HEK293 (cell line): Measurements from ENCODE around the gene UPB1.

Experiments used
- CTCF ChIA-PET: fragments of 350-600 bp; formaldehyde crosslinking; extraction: SDS; loops from one replicate; lab custom pipeline; 2021; ENCODE audit warnings: antibody characterized with exemption; lab: Yijun Ruan, JAX
- POLR2A ChIA-PET: fragments of 300-600 bp; formaldehyde crosslinking; extraction: SDS; loops from one replicate; lab custom pipeline; 2020; ENCODE audit warnings: antibody characterized with exemption, inconsistent platforms; lab: Yijun Ruan, JAX
- H3K27ac ChIP-seq: fragments of 200-500 bp; sonication (Bioruptor generic); 2 replicates; pipeline ENCODE4 v1.5.1; 2014; ENCODE audit warnings: low read depth, low read length, control low read depth, inconsistent platforms; ENCODE audit errors: extremely low read depth
- H3K36me3 ChIP-seq, 2 experiments: fragments of 200-500 bp in 1 of 2; sonication (Bioruptor generic) in 1 of 2; 1 replicate in 1 of 2; 2 replicates in 1 of 2; pipeline ENCODE4 v1.5.1; 2014 to 2017; ENCODE audit warnings: inconsistent platforms in 2 of 2, low read length in 2 of 2; ENCODE audit not compliant: control insufficient read depth in 2 of 2, insufficient read depth in 1 of 2
- H3K4me1 ChIP-seq: fragments of 200-500 bp; sonication (Bioruptor generic); 2 replicates; pipeline ENCODE4 v1.5.1; 2014; ENCODE audit warnings: mild to moderate bottlenecking, low read length, inconsistent platforms; ENCODE audit not compliant: control insufficient read depth, insufficient read depth
- H3K4me3 ChIP-seq: 2 replicates; pipeline ENCODE4 v1.5.1; 2011; ENCODE audit warnings: low read depth, mild to moderate bottlenecking, control low read depth, low read length, moderate library complexity
- H3K9me3 ChIP-seq: fragments of 200-500 bp; sonication (Bioruptor generic); 2 replicates; pipeline ENCODE4 v1.5.1; 2014; ENCODE audit warnings: low read depth, low read length, inconsistent platforms; ENCODE audit not compliant: control insufficient read depth, insufficient read depth
- EGR2 ChIP-seq: fragments of 450-650 bp; formaldehyde crosslinking; IDR thresholded peaks from 2 replicates; pipeline ENCODE4 v1.5.1; 2016; ENCODE audit warnings: low read depth, missing biosample characterization, missing genetic modification characterization
- GLI4 ChIP-seq: fragments of 450-650 bp; formaldehyde crosslinking; IDR thresholded peaks from 2 replicates; pipeline ENCODE4 v1.5.1; 2016; ENCODE audit warnings: missing biosample characterization, missing genetic modification characterization
- KLF9 ChIP-seq: fragments of 450-650 bp; formaldehyde crosslinking; IDR thresholded peaks from 2 replicates; pipeline ENCODE4 v1.5.1; 2016; ENCODE audit warnings: missing biosample characterization, missing genetic modification characterization, low read depth
- TCF7L2 ChIP-seq: IDR thresholded peaks from 2 replicates; pipeline ENCODE4 v1.6.1; 2011; ENCODE audit warnings: low read depth, mild to moderate bottlenecking, inconsistent platforms, low read length, moderate library complexity, borderline replicate concordance
- ZFP37 ChIP-seq: fragments of 450-650 bp; formaldehyde crosslinking; IDR thresholded peaks from 2 replicates; pipeline ENCODE4 v1.5.1; 2016; ENCODE audit warnings: missing biosample characterization, missing genetic modification characterization
- ZNF140 ChIP-seq: fragments of 450-650 bp; formaldehyde crosslinking; IDR thresholded peaks from 2 replicates; pipeline ENCODE4 v1.5.1; 2016; ENCODE audit warnings: missing biosample characterization, missing genetic modification characterization
- ZNF26 ChIP-seq: fragments of 450-650 bp; formaldehyde crosslinking; IDR thresholded peaks from 2 replicates; pipeline ENCODE4 v1.5.1; 2016; ENCODE audit warnings: missing biosample characterization, missing genetic modification characterization
- ZNF274 ChIP-seq, 2 experiments: fragments of 200-500 bp in 1 of 2; fragments of 450-650 bp in 1 of 2; sonication (Bioruptor generic) in 1 of 2; formaldehyde crosslinking in 1 of 2; IDR thresholded peaks; 2 replicates each; pipeline versions ENCODE4 v1.5.1 to v1.6.1; 2014 to 2016; ENCODE audit warnings: borderline replicate concordance in 1 of 2, inconsistent platforms in 1 of 2, low read length in 1 of 2, missing biosample characterization in 1 of 2, missing genetic modification characterization in 1 of 2
- ZNF311 ChIP-seq: fragments of 450-650 bp; formaldehyde crosslinking; IDR thresholded peaks from 2 replicates; pipeline ENCODE4 v1.5.1; 2017; ENCODE audit warnings: missing biosample characterization, missing genetic modification characterization, borderline replicate concordance
- ZNF324 ChIP-seq: fragments of 450-650 bp; formaldehyde crosslinking; IDR thresholded peaks from 2 replicates; pipeline ENCODE4 v1.5.1; 2016; ENCODE audit warnings: missing biosample characterization, missing genetic modification characterization
- ZNF398 ChIP-seq: fragments of 450-650 bp; formaldehyde crosslinking; IDR thresholded peaks from 2 replicates; pipeline ENCODE4 v1.5.1; 2017; ENCODE audit warnings: missing biosample characterization, missing genetic modification characterization
- ZNF404 ChIP-seq: fragments of 450-650 bp; formaldehyde crosslinking; IDR thresholded peaks from 2 replicates; pipeline ENCODE4 v1.5.1; 2017; ENCODE audit warnings: missing biosample characterization, missing genetic modification characterization
- ZNF426 ChIP-seq: fragments of 450-650 bp; formaldehyde crosslinking; IDR thresholded peaks from 2 replicates; pipeline ENCODE4 v1.5.1; 2017; ENCODE audit warnings: missing biosample characterization, missing genetic modification characterization, mild to moderate bottlenecking, inconsistent platforms, moderate library complexity
- ZNF549 ChIP-seq: fragments of 450-650 bp; IDR thresholded peaks from 2 replicates; pipeline ENCODE4 v1.5.1; 2018; ENCODE audit warnings: missing biosample characterization, missing genetic modification characterization, mild to moderate bottlenecking, inconsistent platforms, moderate library complexity
- ZNF580 ChIP-seq: fragments of 450-650 bp; formaldehyde crosslinking; IDR thresholded peaks from 2 replicates; pipeline ENCODE4 v1.5.1; 2016; ENCODE audit warnings: missing biosample characterization, missing genetic modification characterization
- ZNF596 ChIP-seq: fragments of 450-650 bp; IDR thresholded peaks from 2 replicates; pipeline ENCODE4 v1.5.0; 2018; ENCODE audit warnings: missing biosample characterization, mild to moderate bottlenecking, missing genetic modification characterization, moderate library complexity
- ZNF677 ChIP-seq: fragments of 450-650 bp; IDR thresholded peaks from 2 replicates; pipeline ENCODE4 v1.5.0; 2018; ENCODE audit warnings: missing biosample characterization, mild to moderate bottlenecking, missing genetic modification characterization, moderate library complexity
- ZNF701 ChIP-seq: fragments of 450-650 bp; formaldehyde crosslinking; IDR thresholded peaks from 2 replicates; pipeline ENCODE4 v1.5.1; 2016; ENCODE audit warnings: missing biosample characterization, missing genetic modification characterization
- ZNF704 ChIP-seq: fragments of 450-650 bp; formaldehyde crosslinking; IDR thresholded peaks from 2 replicates; pipeline ENCODE4 v1.5.1; 2016; ENCODE audit warnings: missing biosample characterization, missing genetic modification characterization

Gene UPB1

GRCh38 chr22:24536089-24536488 is 41.0 kb downstream of the UPB1 start (continued):
- TF ChIP-seq ZNF404 (tag by site-specific recombination) (no peak), TCF7L2 (no peak), ZNF596 (no peak), GLI4 (tag by site-specific recombination) (no peak), EGR2 (tag by site-specific recombination) (no peak), ZNF704 (tag by site-specific recombination) (no peak), ZNF426 (tag by site-specific recombination) (no peak), ZNF398 (no peak)
- TF ChIP-seq, all 188 proteins: peak for 0

GRCh38 chr22:24540470-24540869 is 45.3 kb downstream of the UPB1 start:
- TF ChIP-seq ZNF580 (tag by site-specific recombination) (no peak), ZNF701 (no peak), ZNF140 (tag by site-specific recombination) (no peak), ZNF274 (IDR thresholded peaks at IDR 0.05; ENCODE audit: low read length) (no peak), ZNF274 (tag by site-specific recombination; IDR thresholded peaks at IDR 0.05; ENCODE audit: borderline replicate concordance) (no peak), ZNF324 (no peak), ZFP37 (tag by site-specific recombination) (no peak), KLF9 (tag by site-specific recombination) (no peak), ZNF549 (tag by site-specific recombination) (no peak), ZNF26 (tag by site-specific recombination) (no peak), ZNF311 (no peak), ZNF398 (no peak), ZNF677 (tag by site-specific recombination) (no peak)
- Histone ChIP-seq H3K9me3 (no peaks in the 10 kb centered on the region), H3K4me1 (no peaks in the 10 kb centered on the region), H3K27ac (no peak overlapping the region), H3K4me3 (no peak overlapping the region), H3K36me3 (peaks cover 24 to 59% of the 10 kb centered on the region in 2 experiments)
- POLR2A ChIA-PET = interaction anchor here (2.5 kb wide), 1 partner anchor 15 kb away, joined by 10 read pairs; the partner anchor contains the start of gene GUCD1
- CTCF ChIA-PET = interaction anchor here (0.7 to 1.2 kb wide), 3 partner anchors 18 to 138 kb away, joined by 3 to 5 read pairs (median 4); no protein-coding TSS in a partner anchor
